Activated CD4-positive, alpha-beta T cell treated with anti-CD3 and anti-CD28 coated beads for 1 hour (primary cell): ENCODE data around the gene MRPL42.

Experiments used
- DNase-seq: peaks from one replicate; pipeline ENCODE4 v3.0.0-alpha.2; 2020

MRPL42 gene

GRCh38 chr12:93500667-93501066 lies 33.4 kb downstream of the MRPL42 start:
- no peak for DNase-seq

DNA sequence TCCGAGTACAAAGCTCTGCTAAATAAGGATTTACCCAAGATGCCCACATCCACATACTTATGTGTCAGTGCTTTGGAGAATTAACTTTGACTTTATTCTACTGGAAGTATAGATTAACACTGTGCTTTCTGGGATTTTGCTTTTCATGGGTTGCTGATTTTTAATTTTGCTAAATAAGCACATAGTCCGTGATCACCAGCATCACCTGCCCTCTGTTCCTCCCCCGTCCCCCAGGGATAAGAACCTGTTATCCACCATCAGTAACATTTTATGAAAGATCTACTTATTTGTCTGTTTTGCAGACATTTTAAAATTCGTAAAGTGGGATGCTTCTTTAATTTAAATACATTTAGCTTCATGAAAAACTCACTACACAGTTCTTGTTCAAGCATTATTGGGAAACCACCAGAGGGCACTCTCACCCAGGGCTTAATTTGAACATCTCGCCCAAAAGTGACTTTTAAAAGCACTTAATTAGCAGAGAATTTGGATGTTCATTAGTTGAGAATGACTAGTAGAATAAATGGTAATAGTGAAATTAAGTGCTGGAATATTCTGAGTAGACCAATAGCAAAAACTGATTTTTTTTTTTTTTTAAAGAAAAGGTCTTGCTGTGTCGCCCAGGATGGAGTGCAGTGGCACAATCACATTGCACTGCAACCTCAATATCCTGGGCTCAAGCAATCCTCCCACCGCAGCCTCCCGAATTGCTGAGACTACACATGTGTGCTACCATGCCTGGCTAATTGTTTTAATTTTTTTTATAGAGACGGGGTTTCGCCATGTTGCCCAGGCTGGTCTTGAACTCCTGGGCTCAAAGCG lies 35.7 kb downstream of the MRPL42 start:
- peak; percentile 50 for DNase-seq

GRCh38 chr12:93507165-93507564 lies 39.9 kb downstream of the MRPL42 start:
- DNase-seq, result no peak

DNA sequence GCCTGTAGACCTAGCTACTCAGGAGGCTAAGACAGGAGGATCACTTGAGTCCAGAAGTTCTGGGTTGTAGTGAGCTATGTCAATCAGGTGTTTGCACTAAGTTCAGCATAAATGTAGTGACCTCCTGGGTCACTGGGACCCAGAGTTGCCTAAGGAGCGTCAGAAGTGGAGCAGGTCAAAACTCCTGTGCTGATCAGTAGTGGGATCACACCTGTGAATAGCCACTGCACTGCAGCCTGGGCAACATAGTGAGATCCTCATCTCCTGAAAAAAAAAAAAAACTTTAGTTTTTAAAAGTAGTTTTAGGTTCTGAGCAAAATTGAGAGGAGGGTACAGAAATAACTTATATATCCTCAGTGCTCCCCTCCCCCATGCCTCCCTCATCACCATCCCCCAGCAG lies 42.2 kb downstream of the MRPL42 start:
- DNase-seq, result no peak

- no peak for DNase-seq
These were observed 47.5 kb downstream of the MRPL42 start for GRCh38 chr12:93514853-93515252.

- DNase-seq, result no peak
These were observed 51.4 kb downstream of the MRPL42 start for GRCh38 chr12:93518725-93519124.

- DNase-seq, result no peak
These were observed 52.5 kb downstream of the MRPL42 start for GRCh38 chr12:93519859-93520258.

DNA sequence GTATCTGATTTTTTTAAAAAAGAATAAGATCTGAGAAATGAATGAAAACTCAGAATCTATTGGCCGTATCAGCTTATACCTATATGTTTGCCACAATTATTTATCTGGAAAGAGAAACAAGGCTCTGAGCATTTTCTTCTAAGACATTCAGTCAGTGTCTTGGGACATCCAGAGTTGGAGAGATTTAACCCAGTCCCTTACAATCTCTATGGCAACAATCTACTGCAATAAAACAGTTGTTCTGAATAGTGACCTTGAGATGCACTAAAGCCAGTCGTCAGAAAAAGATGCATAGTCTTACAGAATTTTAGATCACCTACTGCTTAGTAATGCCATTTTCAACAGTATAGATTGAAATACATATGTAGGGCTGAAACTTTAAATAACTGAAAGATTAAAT lies 53.1 kb downstream of the MRPL42 start:
- DNase-seq, result no peak

DNA sequence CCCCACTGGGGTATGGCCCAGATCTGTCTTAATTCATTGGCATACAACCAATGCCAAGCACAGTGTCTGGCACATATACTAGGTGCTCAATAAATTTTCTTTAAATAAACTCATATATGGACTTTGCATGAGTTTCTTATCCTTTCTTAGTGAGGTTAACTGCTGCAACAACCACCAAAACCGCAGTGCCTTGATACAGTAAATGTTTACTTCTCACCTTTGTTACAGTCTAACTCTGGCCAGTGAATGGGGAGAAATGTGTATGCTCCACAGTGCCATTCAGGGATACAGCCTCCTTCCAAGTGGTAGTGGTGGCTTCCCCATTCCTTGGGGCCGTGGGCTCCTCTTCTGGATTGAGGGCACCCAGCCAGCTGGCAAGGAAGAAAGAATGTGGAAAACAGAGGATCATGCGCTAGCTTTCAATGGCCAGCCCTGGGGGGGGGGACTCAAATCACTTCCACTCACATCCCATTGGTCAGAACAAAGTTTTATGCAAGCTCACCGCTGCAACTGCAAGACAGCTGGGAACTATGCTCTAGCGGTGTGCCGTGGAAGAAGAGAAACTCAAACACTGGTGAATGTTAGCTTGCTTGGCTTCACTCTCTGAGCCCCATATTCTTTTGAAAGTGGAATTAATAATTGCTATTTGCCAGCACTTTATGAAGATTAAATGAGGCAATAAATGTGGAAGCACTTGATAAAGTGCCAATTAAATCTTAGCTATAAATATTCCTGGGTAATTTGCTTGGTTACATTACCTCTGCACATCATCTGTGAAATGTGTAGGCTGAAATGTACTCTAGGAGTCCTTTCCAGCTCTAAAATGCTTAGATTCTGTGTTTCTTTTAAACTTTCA lies 54.1 kb downstream of the MRPL42 start:
- no peak for DNase-seq

GRCh38 chr12:93524386-93525133 lies 57.2 kb downstream of the MRPL42 start:
- DNase-seq, result no peak

DNA sequence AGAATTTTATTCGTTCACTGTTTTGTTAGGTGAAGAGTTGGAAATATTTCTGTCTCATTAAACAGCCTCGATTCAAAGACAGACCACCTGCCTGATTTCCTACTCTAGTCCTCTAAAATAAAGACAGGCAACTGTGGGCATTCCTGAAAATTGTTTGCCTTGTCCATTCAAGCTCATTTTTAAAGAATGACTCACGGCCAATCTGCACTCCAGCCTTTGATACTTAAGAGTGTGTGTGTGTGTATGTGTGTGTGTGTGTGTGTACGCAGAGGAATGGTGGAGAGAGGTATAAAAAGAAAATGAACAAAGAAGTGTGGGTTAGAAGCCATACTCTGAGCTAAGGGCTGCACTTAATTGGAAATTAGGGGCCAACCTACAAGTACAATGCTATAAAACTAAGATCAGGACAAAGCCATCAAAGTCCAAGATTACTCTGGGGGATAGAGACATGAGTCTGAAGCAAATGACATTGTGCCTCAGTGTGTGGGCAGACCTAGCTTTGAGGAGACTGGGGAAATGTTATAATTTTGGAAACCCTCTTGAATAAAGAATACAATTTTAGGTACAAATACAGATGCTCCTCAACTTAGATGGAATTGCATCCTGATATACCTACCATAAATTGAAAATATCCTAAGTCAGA lies 59.6 kb downstream of the MRPL42 start:
- no peak for DNase-seq

DNA sequence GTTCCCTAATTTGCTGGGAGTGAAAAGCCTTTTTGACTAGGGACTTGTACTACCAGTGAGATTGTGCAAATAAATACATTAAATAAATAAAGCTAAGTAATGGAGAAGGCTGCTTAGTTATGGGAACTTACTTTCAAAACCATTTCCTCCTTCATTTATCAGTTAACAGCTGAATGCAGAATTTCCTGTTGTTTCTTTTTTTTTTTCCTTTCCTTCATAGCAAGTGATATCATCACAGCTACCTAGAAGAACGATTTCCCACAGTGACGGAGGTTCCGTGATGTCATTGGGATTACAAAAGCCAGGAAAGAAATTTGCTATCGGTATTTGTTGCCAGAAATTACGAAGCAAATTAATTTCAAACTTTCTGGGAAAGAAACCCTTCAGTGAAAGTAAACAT lies 63.0 kb downstream of the MRPL42 start:
- no peak for DNase-seq

DNA sequence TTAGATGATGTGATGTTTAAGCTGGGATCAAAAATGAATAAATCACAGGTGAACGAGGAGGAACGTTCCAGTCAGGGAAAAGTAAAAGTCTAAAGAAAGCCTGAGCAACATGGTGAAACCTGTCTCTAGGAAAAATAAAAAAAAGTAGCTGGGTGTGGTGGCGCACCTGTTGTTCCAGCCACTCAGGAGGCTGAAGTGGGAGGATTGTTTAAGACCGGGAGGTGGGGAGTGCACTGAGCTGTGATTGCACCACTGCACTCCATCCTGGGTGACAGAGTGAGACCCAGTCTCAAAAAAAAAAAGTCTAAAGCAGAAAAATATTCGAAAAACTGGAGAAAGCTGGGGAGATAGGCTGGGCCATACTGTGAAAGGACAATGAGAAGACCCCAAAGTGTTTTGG lies 66.0 kb downstream of the MRPL42 start:
- no peak for DNase-seq

DNA sequence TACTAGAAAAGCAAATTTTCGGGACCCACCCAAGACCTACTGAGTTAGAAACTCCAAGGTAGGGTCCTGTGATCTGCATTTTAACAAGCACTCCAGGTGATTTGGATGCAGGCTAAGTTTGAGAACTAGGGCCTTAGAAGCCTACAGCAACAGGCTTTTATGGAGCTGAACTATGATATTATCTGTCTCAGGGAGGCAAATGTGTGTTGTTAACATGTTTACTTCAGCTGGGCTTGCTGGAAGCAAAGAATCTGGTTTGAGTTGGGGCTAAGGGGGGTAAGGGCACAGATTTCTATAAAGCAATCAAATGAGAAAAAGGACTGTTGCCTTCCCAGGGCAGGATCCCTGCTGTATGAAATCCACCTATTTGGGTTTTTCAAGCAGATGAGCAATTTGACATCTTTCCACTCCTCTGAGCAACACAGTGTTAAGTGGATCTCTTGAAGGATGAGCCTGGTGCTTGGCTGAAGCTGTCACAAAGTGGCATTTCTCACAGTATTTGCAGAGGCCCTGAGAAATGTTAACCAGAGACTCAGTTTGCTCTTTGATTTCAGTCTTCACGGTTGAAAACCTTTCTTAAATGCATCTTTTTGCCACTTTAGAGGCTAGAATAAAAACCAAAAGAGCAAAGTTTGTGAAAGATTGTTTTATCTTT lies 68.9 kb downstream of the MRPL42 start:
- DNase-seq, result no peak

DNA sequence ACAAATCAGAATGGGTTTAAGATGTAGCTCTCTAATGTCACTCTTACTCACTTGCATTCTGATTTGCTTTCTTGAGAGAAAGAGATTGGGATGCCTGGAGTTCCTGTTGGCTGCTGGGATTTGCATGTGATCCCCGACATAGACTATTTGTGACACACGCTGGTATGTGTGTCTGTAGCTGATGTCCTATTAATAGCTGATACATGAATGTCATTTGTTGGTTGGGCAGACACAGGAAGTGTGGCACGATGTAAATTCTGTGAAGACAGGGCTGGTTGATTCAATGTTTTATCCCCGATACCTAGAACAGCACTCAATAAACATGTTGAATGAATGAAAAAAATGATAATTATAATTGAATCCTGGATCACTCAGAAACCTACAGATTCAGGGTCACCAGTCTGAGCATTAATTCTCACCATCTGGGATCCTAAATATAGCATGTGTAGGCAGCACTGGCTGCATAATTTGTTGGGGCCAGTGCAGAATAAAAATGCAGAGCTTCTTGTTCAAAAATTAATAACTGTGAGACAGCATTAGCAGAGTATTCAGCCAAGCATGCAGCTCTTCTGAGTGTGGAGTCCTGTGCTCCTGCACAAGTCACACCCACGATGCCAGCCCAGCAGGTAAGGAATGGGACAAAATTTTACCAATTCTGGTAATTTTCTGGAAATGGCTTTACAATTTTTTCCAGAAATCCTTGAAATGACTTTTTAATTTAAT lies 69.6 kb downstream of the MRPL42 start:
- no peak for DNase-seq

- DNase-seq, result no peak
These were observed 70.5 kb downstream of the MRPL42 start for GRCh38 chr12:93537769-93538168.

GRCh38 chr12:93539821-93540220 lies 72.5 kb downstream of the MRPL42 start:
- DNase-seq, result no peak

- DNase-seq, result no peak
These were observed 73.2 kb downstream of the MRPL42 start for GRCh38 chr12:93540466-93540865.

DNA sequence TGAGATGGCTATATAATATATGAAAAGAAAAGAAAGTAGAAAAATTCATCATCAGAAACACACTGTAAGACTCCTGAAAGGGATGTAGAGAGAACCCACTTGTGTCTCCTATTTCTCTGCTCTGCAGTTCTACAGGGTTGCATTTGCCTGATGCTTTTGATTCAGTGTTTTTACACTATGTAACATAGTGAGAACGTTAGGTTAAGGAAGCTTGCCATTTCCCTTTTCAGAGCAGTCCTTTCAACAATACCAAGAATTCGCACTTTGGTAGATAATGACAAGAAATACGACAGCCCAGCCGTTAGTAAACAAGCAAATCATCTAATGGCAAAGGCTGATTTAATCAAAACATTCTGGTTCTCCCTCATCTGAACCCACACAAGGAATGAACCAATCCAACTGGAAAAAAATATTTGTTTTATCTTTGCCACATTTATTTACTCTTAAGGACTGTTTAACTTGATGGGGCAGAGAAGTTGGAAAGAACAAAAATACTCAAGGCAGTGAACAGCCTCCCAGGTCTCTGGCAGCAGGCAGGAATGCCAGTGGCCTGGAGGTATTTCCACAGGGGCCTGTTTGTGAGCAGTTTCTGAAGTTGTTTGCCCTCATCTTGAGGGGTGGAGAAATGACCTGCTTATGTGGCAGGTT lies 74.4 kb downstream of the MRPL42 start:
- DNase-seq, result no peak

DNA sequence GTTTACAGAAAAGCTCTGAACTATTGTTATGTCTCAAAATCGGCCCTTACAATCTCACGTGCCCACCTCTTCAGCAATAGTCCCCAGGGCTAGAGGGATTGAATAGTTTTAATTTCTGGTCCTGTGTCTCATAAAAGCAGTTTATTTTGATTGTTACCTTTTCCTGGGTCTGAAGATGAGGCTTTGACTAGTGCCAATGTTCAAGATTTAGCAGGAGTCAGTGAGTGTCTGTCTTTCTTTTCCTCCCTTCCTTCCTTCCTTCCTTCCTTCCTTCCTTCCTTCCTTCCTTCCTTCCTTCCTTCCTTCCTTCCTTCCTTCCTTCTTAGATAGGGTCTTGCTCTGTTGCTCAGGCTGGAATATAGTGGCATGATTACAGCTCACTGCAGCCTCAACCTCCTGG lies 80.5 kb downstream of the MRPL42 start:
- DNase-seq, result no peak

DNA sequence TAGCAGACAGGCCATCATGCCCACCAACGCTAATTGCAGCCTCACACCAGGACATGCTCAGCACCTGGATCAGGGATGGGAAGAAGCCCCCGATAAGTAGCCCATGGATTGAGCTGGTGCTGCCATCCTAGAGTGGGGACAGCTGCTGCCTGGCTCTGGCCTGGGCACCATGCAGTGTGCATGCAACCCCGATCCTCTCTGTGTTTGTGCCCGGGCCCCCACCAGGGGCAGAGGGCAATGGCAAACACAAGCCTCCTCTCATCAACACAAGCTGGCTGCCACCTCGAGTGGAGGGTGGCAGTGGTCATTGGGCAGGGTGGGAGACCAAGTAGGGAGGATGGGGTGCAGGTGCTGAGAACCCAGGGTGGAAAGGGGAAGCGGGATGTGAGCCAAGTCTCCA lies 81.9 kb downstream of the MRPL42 start:
- no peak for DNase-seq
